ENCODE data around the gene RIT2. TPM values are rescaled to one million over a fixed set of nuclear protein-coding genes. Genes with fewer than 3 reads are reported as not detected.

The RIT2 gene
- total RNA-seq, 2 experiments from 2014 or later: not detected

DNA sequence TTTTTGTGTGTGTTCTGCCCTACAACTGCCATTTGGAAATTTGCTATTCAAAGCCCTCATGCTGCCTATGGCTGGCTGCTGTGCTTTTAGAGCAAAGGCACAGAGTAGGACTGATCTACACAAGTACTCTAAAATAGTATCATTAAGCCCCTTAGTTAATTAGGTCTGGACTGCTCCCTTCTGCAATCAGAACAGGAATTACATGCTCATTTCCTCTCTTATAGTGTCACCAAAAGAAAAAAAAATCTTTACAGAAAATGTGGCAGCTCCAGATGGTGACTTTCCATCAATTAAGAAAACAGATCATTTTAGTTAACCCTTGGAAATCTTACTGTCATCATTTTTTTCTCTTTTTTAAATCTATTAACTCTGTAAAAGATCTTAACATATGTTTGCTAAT, 337.5 kb downstream of the RIT2 start:
- no peak for ATAC-seq
- Mint-ChIP-seq H3K4me1 (ENCODE audit: low read depth) (no peaks in the 10 kb centered on the region), H3K36me3 (ENCODE audit: low read depth) (no peaks in the 10 kb centered on the region), H3K27me3 (no peaks in the 10 kb centered on the region), H3K9me3 (peaks cover 2% of the 10 kb centered on the region), H3K27ac (no peak overlapping the region), H3K4me3 (no peak overlapping the region)
- intact Hi-C loops (cut with micrococcal nuclease): no loop called here
- CTCF ChIA-PET: no interaction called here
- TF ChIP-seq, protein P1, sequence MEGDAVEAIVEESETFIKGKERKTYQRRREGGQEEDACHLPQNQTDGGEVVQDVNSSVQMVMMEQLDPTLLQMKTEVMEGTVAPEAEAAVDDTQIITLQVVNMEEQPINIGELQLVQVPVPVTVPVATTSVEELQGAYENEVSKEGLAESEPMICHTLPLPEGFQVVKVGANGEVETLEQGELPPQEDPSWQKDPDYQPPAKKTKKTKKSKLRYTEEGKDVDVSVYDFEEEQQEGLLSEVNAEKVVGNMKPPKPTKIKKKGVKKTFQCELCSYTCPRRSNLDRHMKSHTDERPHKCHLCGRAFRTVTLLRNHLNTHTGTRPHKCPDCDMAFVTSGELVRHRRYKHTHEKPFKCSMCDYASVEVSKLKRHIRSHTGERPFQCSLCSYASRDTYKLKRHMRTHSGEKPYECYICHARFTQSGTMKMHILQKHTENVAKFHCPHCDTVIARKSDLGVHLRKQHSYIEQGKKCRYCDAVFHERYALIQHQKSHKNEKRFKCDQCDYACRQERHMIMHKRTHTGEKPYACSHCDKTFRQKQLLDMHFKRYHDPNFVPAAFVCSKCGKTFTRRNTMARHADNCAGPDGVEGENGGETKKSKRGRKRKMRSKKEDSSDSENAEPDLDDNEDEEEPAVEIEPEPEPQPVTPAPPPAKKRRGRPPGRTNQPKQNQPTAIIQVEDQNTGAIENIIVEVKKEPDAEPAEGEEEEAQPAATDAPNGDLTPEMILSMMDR (IDR thresholded peaks at IDR 0.05): no peak
- no peak for DNase-seq
- POLR2A ChIA-PET: no interaction called here

DNA sequence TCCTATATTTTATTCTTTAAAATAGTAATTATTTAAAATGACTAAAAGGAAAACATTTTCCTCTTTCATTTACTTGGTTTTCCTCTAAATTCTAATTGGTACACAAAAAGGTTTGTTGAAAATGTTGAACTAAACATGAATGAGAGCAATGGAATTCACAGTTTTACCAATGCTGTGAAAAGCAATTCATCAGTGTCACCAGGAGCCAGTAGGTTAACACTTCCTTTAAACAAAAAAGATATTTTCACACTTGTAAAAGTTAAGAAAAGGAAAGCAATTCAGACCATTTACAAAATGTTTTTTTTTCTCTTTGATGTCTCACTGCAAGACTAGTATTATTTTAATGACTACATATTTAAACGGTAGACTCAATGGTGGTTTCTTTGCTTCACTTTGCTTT, 341.6 kb downstream of the RIT2 start:
- H3K4me3 Mint-ChIP-seq: no peak overlapping the region
- H3K36me3 Mint-ChIP-seq (ENCODE audit: low read depth): no peaks in the 10 kb centered on the region
- ATAC-seq (no peak), DNase-seq (no peak)
- H3K9me3 Mint-ChIP-seq: peaks cover 2% of the 10 kb centered on the region
- POLR2A ChIA-PET: no interaction called here
- no peak overlapping the region for H3K27ac Mint-ChIP-seq
- H3K27me3 Mint-ChIP-seq: no peaks in the 10 kb centered on the region
- TF ChIP-seq, protein P1 (IDR thresholded peaks at IDR 0.05): no peak
- H3K4me1 Mint-ChIP-seq (ENCODE audit: low read depth): no peaks in the 10 kb centered on the region
- CTCF ChIA-PET: no interaction called here
- intact Hi-C loops (cut with micrococcal nuclease): no loop called here

DNA sequence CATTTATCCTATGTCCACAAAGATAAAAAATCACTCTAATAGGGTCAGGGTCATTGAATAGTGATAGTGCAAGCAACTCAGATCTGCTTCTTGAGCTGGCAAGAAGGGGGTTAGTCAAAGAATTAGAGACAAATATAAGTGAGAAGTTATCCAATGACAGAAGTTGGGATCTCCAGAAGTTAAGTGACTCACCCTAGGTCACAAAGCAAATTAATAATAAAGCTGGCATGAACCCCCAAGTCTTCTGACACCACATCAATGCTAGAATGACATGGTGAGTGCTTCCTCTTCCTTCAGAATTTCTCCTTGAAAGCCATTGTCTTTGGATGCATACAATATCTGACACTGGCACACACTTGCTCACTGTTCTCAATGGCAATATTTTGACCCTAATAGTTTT, 343.5 kb downstream of the RIT2 start:
- Mint-ChIP-seq H3K36me3 (ENCODE audit: low read depth) (no peaks in the 10 kb centered on the region), H3K9me3 (peaks cover 2% of the 10 kb centered on the region), H3K27me3 (no peaks in the 10 kb centered on the region), H3K4me3 (no peak overlapping the region), H3K27ac (no peak overlapping the region), H3K4me1 (ENCODE audit: low read depth) (no peaks in the 10 kb centered on the region)
- POLR2A ChIA-PET: no interaction called here
- DNase-seq: no peak
- intact Hi-C loops (cut with micrococcal nuclease): no loop called here
- TF ChIP-seq, protein P1 (IDR thresholded peaks at IDR 0.05): no peak
- CTCF ChIA-PET: no interaction called here
- no peak for ATAC-seq

DNA sequence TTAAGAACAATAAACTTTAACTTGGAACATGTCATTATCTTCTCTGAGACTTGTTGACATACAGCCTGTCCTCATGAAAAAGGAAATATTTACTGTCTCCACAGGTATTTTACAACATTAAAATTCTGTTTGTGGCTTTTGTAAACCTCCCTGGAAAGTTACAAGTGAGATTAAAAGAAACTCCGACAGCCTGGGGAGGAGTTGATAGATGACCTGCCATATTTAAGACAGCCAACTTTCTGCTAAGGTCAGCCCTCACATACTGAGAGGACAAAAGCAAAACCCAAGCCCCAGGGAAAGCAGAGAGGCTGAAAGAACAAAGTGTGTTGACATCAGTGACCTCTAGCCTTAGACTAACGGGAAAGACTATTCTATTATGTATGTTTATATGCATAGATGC, 350.2 kb downstream of the RIT2 start:
- H3K4me3 Mint-ChIP-seq: no peak overlapping the region
- H3K27me3 Mint-ChIP-seq: no peaks in the 10 kb centered on the region

DNA sequence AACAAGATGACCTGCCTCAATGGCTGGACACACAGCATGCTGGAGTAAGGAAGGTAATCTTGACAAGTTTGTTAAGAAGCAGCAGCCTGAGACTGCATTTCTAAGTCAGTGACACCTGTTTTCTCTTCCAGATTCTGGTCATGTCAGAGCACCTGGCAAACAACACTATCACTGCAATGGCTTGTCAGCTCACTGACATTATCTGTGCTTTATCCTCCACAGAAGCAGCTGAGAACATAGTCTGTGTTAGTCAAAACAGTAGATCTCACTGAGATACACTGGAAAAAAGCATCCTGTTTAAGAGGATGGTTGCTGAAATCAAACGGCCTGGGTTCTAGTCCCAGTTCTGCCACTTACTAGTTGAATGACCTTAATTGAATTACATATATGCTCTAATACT, 355.2 kb downstream of the RIT2 start:
- no peak for DNase-seq
- Mint-ChIP-seq H3K4me3 (no peak overlapping the region), H3K27me3 (no peaks in the 10 kb centered on the region), H3K27ac (no peak overlapping the region), H3K9me3 (peaks cover 3% of the 10 kb centered on the region), H3K4me1 (ENCODE audit: low read depth) (no peaks in the 10 kb centered on the region), H3K36me3 (ENCODE audit: low read depth) (no peaks in the 10 kb centered on the region)
- ATAC-seq: no peak
- TF ChIP-seq, protein P1 (IDR thresholded peaks at IDR 0.05): no peak
- ChIA-PET POLR2A (no interaction called here), CTCF (no interaction called here)
- intact Hi-C loops (cut with micrococcal nuclease): no loop called here

More for the DNA sequence above, 350.2 kb downstream of the RIT2 start:
- ChIA-PET CTCF (no interaction called here), POLR2A (no interaction called here)
- Mint-ChIP-seq H3K4me1 (ENCODE audit: low read depth) (no peaks in the 10 kb centered on the region), H3K27ac (no peak overlapping the region), H3K9me3 (peaks cover 5% of the 10 kb centered on the region), H3K36me3 (ENCODE audit: low read depth) (no peaks in the 10 kb centered on the region)
- no peak for DNase-seq
- intact Hi-C loops (cut with micrococcal nuclease): no loop called here
- ATAC-seq: no peak
- TF ChIP-seq, protein P1 (IDR thresholded peaks at IDR 0.05): no peak
